SK-MEL-5 (cell line): ENCODE data around the gene C6orf132. TPM values are rescaled to one million over a fixed set of nuclear protein-coding genes. Genes with fewer than 3 reads are reported as not detected.

ENCODE experiments used
- DNase-seq: peaks from one replicate; pipeline ENCODE4 v3.0.0-alpha.2; 2016; ENCODE audit warnings: low read depth, low spot score
- in situ Hi-C: cut with HindIII; loops from 2 replicates; pipeline ENCODE4 v1.10.0; 2016; ENCODE audit warnings: low sequenced_read_pairs, high pct_unique_total_duplicates, low pct_unique_long_range_greater_than_20kb
- total RNA-seq: library from RNA; depleted of rRNA; stranded (reverse); fragments of >200 nt; shearing (Covaris generic); gene quantifications from 2 replicates; pipeline ENCODE4 v1.2.3, GENCODE V29; 2014

The C6orf132 gene
- total RNA-seq, 1 experiment from 2014 or later = not detected

DNA sequence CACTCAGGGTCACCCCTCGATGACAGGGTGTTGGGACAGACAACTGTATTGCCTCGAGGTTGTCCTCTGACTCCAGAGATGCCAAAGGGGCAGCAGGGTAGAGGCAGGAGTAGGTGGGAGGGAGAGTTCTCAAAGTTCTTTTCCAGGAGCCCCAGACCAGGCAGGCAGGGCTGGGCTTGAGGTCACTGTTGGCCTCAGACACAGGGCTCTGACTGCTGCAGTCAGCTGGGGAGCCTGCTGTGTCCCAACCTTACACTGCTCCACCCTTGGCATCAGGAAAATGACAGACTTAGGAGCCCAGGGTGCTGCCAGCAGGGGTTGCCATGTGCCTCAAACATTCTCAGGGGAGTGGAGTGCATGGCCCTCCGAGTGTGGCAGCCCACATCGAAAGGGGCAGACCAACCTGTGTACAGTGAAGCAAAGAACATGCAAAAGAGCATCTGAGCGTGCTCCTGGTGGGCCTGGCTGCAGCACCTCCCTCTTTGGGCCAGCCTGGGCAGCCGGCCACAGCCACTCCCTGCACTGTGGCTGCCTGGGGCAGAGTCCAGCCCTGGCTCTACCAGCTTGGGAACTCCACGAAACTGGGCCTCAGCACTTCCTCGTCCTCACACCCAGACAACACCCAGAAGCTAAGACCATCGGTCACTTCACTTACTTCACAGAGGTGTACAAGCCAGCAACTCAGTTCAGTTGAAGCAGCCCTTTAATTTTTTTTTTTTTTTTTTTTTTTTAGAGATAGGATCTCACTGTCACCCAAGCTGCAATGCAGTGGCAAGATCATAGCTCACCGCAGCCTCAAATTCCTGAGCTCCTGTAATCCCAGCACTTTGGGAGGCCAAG, 24.0 kb downstream of the C6orf132 start:
- peak; percentile 10 for DNase-seq

DNA sequence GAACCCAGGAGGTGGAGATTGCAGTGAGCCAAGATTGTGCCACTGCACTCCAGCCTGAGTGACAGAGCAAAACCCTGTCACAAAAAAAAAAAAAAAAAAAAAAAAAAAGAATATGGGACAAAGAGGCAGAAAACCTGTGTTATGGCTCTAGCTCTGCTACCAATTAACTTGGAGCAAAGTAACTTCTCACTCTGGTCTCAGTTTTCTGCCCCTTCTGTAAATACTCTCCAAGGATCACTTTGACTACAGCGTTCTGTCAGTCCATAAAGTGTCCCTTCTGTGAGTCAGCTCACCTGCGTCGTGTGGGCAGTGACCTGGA, 24.6 kb downstream of the C6orf132 start:
- in situ Hi-C loops = no loop called here
- no peak for DNase-seq

More for the DNA sequence above, 24.0 kb downstream of the C6orf132 start:
- in situ Hi-C loops = no loop called here

DNA sequence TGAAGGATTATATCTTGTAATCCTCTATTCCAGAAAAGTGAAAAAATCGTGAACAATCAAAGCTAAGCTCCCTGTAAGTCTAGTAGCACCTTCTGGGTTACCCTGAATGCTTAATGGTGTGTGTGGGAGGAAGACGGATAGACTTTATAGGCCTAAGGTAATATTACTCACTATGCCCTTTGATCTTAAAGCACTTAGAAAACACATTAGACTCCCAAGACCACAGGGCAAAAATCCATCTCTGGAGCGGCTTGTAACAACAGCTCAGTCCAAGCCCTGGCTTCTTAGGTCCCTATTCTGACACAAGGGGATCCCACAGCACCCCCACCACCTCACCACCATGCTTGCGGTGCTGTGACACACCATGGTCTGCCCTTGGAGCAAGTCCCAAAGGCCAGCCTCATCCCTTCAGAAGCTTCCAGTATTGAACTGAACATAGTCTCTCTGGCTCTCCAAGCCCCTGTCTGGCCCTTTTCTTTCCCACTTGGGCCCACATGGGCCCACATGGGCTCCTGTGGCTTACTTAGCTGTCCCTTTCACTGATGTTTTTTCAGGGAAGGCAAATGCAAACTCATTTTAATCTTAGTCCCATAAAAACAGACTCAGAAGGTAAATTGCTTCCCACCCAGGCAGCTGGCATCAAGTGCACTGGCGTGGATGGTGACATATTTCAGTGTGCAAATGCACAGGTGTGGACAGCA, 28.3 kb downstream of the C6orf132 start:
- in situ Hi-C loops = no loop called here

DNA sequence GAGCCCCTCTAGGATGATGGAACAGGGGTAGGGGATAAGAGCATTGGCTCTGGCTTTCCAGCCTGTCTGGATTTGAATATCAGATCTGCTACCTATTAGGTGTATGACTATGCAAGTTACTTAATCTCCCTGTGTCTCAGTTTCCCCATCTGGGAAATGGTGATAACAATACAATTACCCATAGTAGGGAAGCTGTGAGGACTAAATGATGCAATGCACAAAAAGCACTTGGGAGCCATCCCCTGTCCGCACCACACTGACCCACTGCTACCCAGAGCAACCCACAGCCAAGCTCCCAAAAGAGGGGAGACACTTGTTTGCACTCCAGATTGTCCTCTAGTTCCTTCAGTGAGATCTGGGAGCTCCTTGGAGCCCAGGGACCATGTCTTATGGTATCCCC, 30.1 kb downstream of the C6orf132 start:
- DNase-seq = no peak
- in situ Hi-C loops = no loop called here

More for the DNA sequence above, 28.3 kb downstream of the C6orf132 start:
- no peak for DNase-seq

DNA sequence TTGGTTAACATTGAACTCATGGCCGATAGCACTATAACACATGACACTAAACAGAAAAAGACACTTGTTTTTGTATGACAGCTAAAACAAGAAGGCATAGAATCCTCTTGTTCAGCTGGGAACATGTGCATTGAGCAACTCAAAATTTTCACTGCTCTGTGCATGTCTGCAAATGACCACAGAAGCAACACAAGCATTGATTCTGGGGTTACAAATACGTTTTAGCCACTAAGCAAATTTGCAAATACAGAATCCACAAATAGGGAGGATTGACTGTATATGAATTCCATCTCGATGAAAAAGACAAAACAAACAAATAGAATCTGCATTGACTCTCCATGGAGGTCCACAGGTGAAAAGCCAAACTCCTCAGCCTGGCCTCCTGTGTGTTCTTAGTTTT, 31.7 kb downstream of the C6orf132 start:
- no peak for DNase-seq
- in situ Hi-C loops = no loop called here

DNA sequence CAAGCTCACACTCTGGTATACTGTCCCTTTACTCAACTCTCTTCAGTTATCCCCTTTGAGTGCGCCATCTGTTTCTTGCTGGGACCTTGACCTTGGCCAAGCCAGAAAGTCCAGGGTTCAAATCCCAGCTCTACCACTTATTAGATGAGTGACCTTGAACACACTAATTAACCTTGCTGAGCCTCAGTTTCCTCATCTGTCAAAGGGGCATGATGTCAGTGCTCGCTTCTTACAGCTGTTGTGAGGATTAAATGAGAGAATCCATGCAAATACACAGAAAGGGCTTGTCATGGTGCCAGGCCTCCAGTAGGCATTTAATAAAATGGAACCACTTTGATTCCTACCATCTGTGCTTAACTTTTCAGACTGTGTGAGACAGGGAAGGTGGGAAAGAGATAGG, 34.3 kb downstream of the C6orf132 start:
- DNase-seq = no peak
- in situ Hi-C loops = no loop called here

DNA sequence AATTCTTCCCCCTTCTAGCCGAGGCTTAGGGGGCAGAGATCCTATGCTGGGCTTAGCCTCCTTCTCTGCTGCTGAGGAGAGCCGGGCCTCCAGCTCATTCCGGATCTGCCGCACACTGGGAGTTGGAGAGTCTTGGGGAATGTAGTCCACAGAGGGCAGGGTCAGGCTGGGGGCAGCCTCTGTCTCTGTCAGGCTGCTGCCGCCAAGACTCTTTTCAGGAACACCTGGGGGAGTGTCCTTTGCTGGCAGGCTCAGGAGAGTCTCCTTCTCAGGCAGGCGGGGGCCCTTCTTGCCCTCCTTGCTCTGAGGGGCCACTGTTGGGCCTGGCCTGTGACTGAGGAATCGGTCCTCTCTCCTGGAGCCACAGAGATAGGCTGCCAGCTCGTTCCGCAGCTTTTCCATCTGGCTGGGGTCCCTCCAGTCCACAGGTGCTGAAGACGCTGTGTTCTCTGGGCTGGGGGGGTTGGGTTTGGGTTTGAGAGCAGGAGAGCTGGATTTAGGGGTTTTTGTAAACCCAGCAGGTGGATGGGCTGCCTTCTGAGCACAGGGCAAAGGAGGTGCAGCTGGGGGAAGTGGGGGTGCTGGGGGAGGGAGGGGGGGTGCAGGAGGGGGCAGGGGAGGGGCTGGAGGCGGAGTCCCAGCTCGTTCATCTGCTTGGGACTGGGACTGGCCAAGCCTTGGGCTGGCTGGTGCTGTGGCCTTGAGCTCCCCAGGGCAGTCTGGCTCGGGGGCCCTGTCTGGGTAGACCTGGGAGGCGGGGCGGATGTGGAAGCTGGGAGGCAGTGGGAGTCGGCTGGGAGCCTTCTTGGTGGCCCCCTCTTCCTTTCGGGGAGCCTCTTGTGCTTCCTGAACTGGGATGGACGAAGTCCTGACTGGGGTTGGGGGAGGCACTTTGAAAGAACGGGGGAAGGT, 36.1 kb downstream of the C6orf132 start:
- DNase-seq = no peak
- in situ Hi-C loops = no loop called here

DNA sequence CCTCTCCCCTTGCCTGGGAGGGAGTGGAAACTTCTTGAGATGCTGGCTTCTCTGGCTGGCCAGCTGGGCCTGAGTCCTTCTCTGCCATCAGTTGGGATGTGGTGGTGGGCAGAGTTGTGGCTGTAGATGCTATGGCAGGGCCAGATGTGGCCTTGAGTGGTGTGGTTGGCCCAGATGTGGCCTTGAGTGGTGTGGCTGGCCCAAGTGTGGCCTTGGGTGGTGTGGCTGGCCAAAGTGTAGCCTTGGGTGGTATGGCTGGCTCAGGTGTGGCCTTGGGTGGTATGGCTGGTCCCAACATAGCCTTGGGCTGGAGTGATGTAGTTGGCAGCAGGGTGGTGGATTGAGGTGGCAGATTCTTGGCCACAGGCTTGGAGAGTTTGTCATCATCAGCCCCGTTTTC, 36.7 kb downstream of the C6orf132 start:
- in situ Hi-C loops = no loop called here
- DNase-seq = no peak

DNA sequence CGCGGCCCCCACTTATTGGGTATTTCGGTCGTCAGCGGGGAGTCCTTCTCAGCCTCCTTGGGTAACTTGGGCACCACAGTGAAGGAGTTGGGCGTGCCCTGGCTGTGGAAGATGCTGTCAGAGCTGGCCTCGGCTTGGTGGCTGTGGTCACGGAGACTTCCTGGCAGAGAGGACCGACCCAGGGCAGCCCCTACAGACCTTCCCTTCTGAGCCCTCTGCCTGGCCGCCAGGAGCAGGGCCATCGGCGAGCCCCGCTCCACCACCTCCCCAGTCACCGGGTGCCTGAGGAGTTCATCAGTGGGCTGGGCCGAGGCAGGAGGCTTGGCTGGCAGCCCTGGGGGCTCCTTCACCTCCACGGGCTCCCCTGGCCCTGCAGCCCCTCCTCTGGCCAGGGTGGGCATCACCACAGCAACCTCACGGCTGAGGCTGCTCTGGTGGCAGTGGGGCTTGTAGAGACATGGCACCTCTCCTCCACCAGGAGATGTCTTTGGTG, 37.2 kb downstream of the C6orf132 start:
- no peak for DNase-seq
- in situ Hi-C loops = no loop called here

DNA sequence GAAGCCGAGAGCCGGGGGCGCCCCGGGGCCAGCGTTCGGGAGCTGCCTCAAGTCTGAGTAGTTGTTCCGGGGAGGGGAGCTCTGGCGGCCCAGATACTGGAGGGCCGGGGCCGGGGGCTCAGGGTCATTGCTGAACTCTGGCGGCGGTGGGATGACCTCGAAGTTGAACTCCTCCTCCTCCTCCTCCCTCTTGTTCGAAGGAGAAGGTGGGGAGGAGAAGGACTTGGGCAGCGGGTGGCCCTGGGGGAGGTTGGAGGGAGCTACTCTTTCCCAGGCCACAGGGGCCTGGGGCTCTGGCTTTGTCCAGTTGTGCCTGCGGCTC, 37.7 kb downstream of the C6orf132 start:
- in situ Hi-C loops = no loop called here
- DNase-seq = no peak

DNA sequence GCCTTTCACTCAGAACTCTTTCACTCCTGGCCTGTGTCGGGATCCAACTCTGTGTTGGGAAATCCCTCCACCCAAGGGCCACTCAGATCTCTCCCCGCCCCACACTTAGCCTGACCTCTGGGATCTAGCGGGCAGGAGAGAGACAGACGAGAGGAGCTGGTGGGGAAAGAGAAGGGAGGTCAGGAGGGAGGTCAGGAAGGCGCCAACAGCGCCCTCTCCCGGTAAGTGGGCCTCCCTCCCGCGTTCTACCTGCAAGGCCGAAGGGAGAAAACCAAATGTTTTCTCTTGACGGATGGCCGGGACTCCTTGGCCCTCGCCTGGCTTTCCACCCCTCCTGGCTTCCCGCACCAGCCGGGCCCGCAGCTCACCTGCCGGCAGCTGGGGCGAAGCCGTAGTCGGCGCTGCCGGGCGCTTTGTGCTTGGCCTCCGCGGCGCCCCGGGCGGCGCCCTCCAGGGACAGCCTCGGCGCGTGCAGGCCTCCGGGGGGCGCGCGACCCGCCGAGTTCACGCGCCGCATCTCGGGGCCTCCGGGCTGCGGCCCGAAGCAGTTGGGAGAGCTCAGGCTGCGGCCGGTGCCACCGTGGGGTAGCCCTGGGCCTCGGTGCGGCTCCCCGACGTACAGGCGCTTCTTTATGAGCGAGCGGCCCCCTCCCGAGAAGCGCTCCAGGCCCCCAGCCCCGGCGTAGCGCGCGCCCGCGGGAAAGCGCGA, 38.2 kb downstream of the C6orf132 start:
- DNase-seq = peak; percentile 69
- in situ Hi-C loops = no loop called here

DNA sequence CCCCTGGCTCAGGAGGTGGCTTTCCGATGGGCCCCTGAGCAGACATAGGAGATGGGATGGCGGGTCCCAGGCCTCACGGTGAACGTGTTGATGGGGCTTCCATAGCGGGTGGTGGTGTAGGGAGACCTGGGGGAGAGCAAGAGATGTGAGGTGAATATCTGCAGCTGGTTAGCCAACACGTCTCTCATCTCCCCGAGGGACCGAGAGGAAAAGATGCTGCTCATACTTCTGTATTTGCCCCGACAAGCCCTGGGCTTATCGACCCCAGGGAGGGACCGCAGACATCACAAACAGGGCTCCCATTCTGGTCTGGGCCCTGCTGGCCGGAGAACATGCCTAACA, 38.7 kb downstream of the C6orf132 start:
- in situ Hi-C loops = no loop called here
- DNase-seq = no peak

DNA sequence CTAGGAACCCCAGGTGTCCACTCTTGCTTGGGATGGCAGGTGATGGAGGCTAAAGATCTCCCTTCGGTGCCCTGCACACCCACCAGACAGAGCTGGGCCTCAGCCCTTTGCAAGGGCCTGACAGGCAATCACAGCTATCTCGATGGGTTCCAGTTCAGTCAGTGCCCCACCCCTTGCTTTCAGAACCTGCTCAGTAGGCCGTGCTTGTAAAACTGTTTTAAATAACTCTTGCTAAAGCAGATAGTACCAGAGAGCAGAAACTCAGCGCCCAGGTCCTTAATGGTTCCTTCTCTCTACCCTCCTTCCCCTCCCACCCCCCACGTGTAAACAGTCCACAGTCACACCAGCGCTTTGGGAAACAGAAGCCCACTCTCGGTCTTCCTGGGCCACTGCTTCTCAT, 39.2 kb downstream of the C6orf132 start:
- no peak for DNase-seq
- in situ Hi-C loops = no loop called here

DNA sequence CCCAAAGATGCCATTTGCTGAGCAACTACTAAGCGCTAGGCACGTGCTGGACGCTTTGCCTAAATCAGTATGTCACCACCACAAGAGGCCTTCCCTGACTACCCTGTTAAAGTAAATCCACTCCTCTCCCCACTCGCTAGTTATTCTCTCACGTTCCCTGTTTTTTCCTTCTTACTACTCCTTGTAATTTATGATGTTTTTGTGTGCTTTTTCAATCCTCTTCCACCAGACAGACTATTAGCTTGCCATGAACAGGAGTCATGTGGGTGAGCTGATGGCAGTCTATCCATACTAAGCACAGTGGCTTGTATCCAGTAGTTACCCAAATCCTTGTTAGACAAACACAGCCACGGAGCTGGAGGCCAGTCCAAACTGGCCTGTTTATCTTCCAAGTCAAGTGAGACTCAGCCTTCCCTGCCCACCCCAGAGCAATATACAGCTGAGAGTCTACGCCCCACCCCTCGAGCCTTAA, 41.2 kb downstream of the C6orf132 start:
- no peak for DNase-seq
- in situ Hi-C loops = no loop called here

DNA sequence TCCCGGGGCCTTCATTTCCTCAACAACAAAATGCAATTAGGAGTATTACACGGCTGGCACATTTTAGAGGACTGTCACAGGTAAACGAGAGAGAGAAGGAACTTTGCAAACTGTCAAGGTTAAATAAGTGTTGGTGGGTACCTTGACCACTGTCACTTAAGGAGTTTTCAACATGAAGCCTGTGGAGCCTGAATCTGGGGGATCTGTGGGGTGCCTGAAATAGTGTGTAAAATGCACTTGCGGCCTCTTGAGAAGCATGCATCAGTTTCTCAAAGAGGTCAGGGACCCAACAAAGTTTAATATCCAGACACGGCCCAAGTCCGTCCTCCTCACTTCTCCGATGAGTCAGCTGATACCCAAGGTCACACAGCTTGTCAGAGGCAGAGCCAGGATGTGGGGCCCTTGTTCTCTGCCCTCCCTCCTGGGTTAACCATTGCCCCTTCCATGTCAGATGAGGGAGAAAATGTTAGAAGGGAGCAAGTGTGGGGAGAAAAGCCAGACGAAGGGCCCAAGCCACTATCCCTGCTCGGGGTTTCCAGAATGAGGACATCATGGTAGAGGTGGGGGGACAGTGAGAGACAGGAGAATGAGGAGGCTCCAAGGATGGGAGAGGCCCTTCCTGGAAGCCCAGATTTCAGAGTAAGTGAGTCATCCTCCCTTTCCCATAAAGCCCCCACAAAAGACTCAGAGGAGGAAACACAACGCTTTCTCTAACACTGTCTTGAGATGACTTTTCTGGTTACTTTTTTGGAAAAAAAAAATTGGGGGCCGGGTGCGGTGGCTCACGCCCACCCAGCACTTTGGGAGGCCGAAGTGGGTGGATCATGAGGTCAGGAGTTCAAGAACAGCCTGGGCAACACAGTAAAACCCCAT, 42.2 kb downstream of the C6orf132 start:
- in situ Hi-C loops = no loop called here
- no peak for DNase-seq

DNA sequence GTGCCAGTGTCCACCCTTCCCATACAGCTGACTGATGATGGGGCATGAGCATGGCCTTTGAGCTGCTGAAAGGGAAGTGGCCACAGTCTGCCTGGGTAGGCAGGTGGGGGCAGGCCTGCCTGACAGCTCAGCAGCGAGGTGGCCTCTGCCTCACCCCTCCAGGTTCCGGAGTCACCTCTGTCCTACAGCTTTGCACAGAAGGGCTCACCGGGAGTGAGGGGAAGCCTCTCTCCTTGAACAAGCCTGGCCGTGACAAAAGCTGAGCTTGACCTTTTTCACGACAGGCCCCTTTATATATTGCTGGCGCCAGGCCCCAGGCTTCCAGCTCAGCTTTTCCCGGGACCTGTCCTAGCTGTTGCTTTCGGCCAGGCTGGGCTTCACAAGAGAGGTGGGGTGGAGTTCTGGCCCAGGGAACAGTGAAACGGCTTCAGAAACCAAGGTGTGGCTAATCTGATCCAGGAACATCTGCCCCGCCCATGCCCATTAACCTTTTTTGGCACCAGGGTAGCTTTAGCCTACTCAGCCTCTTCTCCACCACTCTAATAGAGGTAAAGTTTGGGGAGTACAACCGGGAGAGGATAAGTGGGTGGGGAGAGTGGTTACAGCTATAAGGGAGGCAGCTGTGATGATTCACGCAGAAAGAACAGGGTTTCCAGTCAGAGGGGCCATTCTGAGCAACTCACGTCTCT, 42.9 kb downstream of the C6orf132 start:
- in situ Hi-C loops = no loop called here
- DNase-seq = no peak
